HFFc6 (cell line): ENCODE data around the gene BIVM. TPM values are rescaled to one million over a fixed set of nuclear protein-coding genes. Genes with fewer than 3 reads are reported as not detected.

Experiments
- DNase-seq: peaks from one replicate; pipeline ENCODE4 v3.0.0-alpha.2; 2018
- H3K27ac Mint-ChIP-seq: 2 replicates; pipeline ENCODE4 v1.8.0; 2020; ENCODE audit warnings: mild to moderate bottlenecking, mixed read lengths
- H3K27me3 Mint-ChIP-seq: 2 replicates; pipeline ENCODE4 v1.8.0; 2021; ENCODE audit warnings: mild to moderate bottlenecking, moderate library complexity, mixed read lengths; ENCODE audit not compliant: insufficient read depth
- H3K36me3 Mint-ChIP-seq: 2 replicates; pipeline ENCODE4 v1.8.0; 2021; ENCODE audit warnings: low read depth, mixed read lengths
- H3K4me1 Mint-ChIP-seq: 2 replicates; pipeline ENCODE4 v1.8.0; 2020; ENCODE audit warnings: low read depth, mixed read lengths
- H3K4me3 Mint-ChIP-seq: 2 replicates; pipeline ENCODE4 v1.8.0; 2020; ENCODE audit warnings: mild to moderate bottlenecking, moderate library complexity, mixed read lengths
- H3K9me3 Mint-ChIP-seq: 2 replicates; pipeline ENCODE4 v1.8.0; 2020; ENCODE audit warnings: mild to moderate bottlenecking, mixed read lengths
- CTCF ChIP-seq: fragments of 200-600 bp; sonication (generic); IDR thresholded peaks from 2 replicates; pipeline ENCODE4 v1.5.0; 2021; ENCODE audit warnings: antibody characterized with exemption, mild to moderate bottlenecking
- total RNA-seq, 6 experiments: library from RNA; stranded (reverse); fragmentation: NEBNext Ultra II Directional; extraction: Animal tissue kit (Norgen Biotek cat#: 25700); gene quantifications; 2 replicates in 1 of 6; 3 replicates in 5 of 6; pipeline ENCODE4 v1.2.3, GENCODE V29; 2021

The BIVM gene
- total RNA-seq, 6 experiments from 2014 or later: 16.6 to 24.0 (median 18.9) TPM

- no peaks in the 10 kb centered on the region for H3K36me3 Mint-ChIP-seq
Measured at GRCh38 chr13:102763741-102764140, 35.2 kb upstream of the BIVM start.

GRCh38 chr13:102768909-102769308 is 30.0 kb upstream of the BIVM start:
- no peak for DNase-seq
- H3K27me3 Mint-ChIP-seq: no peaks in the 10 kb centered on the region
- peaks cover 38% of the 10 kb centered on the region for H3K4me1 Mint-ChIP-seq
- H3K27ac Mint-ChIP-seq: no peak overlapping the region
- no peaks in the 10 kb centered on the region for H3K9me3 Mint-ChIP-seq
- H3K4me3 Mint-ChIP-seq: no peak overlapping the region
- H3K36me3 Mint-ChIP-seq: peaks cover 9% of the 10 kb centered on the region
- no peak for TF ChIP-seq CTCF

More at GRCh38 chr13:102763741-102764140, 35.2 kb upstream of the BIVM start:
- Mint-ChIP-seq H3K27ac (no peak overlapping the region), H3K4me1 (no peaks in the 10 kb centered on the region), H3K9me3 (no peaks in the 10 kb centered on the region), H3K4me3 (no peak overlapping the region), H3K27me3 (no peaks in the 10 kb centered on the region)
- DNase-seq: no peak
- TF ChIP-seq CTCF: no peak

GRCh38 chr13:102769679-102770078 is 29.2 kb upstream of the BIVM start:
- TF ChIP-seq CTCF: no peak
- Mint-ChIP-seq H3K4me3 (no peak overlapping the region), H3K4me1 (peaks cover 46% of the 10 kb centered on the region), H3K27ac (no peak overlapping the region; the same call in 1 of the 2 replicates), H3K27me3 (no peaks in the 10 kb centered on the region), H3K36me3 (peaks cover 12% of the 10 kb centered on the region), H3K9me3 (no peaks in the 10 kb centered on the region)
- DNase-seq: no peak

GRCh38 chr13:102770435-102770834 is 28.5 kb upstream of the BIVM start:
- Mint-ChIP-seq H3K36me3 (peaks cover 13% of the 10 kb centered on the region), H3K4me1 (peaks cover 50% of the 10 kb centered on the region), H3K9me3 (no peaks in the 10 kb centered on the region), H3K27me3 (no peaks in the 10 kb centered on the region), H3K4me3 (no peak overlapping the region), H3K27ac (peak overlapping the region; percentile 32; the same call in 1 of the 2 replicates)
- DNase-seq: no peak
- TF ChIP-seq CTCF: no peak

GRCh38 chr13:102771298-102772041 is 27.4 kb upstream of the BIVM start:
- Mint-ChIP-seq H3K4me1 (peaks cover 50% of the 10 kb centered on the region), H3K36me3 (peaks cover 13% of the 10 kb centered on the region), H3K9me3 (no peaks in the 10 kb centered on the region), H3K27ac (peak overlapping the region; percentile 0; the same call in 1 of the 2 replicates), H3K4me3 (peak overlapping the region; percentile 4; the same call in 1 of the 2 replicates), H3K27me3 (no peaks in the 10 kb centered on the region)
- TF ChIP-seq CTCF: no peak
- DNase-seq: no peak
